Measurements from ENCODE around the gene IDH3A.

IDH3A gene

GRCh38 chr15:78201281-78202190, 52.4 kb downstream of the IDH3A start:
- no peak for DNase-seq (ENCODE audit: low read depth in 2 of 2)

- no peak for DNase-seq (ENCODE audit: low read depth in 2 of 2)
Measured at GRCh38 chr15:78203346-78204225, 54.4 kb downstream of the IDH3A start.

GRCh38 chr15:78204351-78205309, 55.5 kb downstream of the IDH3A start:
- DNase-seq (ENCODE audit: low read depth in 2 of 2): no peak

DNA sequence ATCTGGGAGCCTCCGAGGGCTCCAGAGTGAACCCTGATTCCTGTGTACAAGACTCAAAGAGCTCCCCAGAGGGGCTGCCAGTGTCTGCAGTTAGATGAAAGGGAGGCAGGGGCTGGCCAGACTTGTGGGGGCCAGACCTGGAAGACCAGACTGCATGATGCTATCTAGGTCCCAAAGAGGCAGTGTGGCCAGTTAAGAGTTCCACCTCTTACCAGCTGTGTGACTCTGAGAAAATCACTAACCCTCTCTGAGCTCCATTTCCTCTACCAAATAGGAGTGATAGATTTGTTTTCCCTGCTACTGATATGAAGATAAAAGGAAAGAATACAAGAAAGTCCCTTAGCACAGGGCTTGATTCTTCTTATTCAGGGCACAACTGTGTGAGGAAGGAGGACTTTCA, 56.2 kb downstream of the IDH3A start:
- no peak for DNase-seq (ENCODE audit: low read depth in 2 of 2)

- DNase-seq (ENCODE audit: low read depth in 2 of 2): no peak
Measured at GRCh38 chr15:78205856-78206255, 56.7 kb downstream of the IDH3A start.

DNA sequence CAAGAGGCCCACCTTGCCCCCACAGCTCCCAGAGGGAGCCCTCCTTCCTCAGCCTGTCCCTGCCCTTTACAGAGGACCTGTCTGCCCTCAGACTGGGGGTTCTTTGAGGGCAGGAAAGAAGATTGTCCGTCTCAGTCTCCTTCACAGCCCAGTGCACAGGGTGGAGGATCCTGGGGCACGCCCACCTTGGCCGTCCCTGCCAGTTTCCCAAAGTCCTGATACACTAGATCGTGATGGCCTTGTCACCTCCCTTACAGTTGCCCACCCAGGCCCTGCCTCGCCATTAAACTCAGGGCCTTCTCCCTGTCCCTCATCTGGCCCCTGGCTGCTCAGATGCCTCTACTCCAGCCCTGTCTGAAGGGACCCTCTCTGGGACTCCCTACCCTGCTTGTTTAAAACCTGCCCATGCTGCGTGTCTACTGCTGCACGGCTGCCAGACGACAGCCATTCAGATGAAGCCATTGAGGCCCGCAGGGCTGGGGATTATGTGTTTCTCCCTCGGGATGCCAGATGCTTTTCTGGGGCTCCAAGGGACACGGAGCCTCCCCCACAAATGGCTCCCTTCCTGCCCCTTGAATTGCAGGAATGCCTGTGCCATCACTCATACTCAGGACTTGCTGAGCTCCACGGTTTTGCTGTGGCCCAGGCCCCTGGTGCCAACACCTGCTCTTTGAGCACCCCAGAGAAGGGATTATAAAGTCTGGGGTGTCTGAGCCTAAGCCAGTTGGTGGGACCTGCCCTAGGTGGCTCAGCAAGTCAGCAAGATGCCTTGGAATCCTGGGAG, 57.4 kb downstream of the IDH3A start:
- no peak for DNase-seq (ENCODE audit: low read depth in 2 of 2)

DNA sequence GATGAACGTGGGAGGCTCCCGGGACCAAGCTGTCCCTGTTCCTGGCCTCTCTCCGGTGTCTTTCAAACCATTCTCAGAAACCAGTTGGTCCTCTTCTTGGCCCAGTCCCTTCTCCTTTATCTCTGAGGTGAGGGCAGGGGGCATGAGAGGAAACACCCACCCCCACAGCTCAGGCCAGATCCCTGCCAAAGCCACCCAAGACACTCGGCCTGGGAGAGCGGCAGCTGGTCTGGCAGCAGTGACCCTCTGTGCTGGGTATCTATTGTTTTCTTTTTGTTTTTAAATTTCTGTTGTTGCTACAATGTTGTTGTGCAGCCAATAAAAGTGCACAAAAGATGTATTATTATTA, 57.9 kb downstream of the IDH3A start:
- no peak for DNase-seq (ENCODE audit: low read depth in 2 of 2)

GRCh38 chr15:78207641-78208340, 58.6 kb downstream of the IDH3A start:
- no peak for DNase-seq (ENCODE audit: low read depth in 2 of 2)

- DNase-seq (ENCODE audit: low read depth in 2 of 2): no peak
Measured at GRCh38 chr15:78208341-78208844, 59.2 kb downstream of the IDH3A start.

DNA sequence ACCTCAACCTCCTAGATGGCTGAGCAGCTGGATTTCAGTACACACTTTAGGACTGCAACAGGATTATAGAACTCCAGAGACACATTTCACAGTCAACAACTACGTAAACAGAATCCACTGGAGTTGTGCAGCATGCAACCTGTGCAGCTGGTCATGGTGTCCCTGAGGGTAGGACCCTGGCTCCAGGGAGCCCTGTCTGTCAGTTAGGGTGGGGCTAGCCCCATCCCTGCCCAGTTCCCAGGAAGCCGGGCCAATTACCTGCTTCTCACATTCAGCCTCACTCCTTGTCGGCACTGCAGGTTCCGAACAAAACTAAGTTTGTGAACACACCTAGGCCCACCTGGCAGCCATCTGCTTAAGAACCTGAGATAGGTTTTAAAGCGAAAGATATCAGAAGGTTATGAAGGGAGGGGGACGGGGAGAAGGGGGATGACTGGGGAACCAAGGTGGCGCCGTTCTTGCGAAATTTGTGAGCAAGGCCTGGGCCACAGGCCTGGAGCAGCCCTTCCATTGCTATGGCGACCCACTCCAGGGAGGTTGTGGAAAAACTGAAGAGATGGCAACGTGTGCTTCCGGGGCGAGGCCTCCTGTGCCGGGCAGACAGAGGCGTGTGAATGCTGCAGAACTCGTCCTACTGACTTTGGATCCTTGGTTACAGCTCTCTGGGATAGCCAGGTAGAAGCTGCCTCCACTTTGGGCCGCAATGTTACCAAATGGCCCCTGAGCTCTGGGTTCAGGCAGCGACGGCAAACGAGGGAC, 59.9 kb downstream of the IDH3A start:
- no peak for DNase-seq (ENCODE audit: low read depth in 2 of 2)

DNA sequence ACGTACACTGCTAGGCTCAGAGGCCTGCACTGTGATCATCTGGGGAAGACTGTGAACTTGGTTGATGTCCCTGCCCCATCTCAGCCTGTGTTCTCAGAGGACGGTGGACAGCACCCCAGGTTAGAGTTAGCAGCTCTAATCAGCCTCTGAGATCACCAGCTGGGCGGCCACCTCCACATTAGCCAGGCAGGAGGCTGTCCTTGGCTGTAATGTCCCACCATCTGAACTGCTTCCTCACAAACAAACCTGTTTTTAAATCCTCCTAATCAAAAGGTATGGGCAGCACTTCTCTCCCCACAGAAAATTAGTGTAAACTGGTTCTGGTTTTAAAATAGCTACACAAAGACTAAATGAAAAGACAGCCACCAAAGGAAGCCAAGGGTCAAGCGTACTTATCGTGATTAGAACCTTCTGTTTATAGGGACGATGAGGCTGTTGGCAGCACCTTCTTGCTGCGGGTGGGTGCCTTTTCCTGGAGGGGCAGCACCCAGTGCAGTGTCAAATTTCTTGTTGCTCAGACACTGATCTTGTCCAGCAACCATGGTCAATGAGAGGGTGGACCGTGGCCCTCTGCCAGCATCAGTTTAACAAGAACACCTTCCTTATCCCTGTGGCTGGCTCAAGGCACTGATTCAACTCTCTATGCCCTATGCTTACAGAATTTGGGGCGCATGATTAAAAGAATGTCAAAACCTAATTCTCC, 60.6 kb downstream of the IDH3A start:
- no peak for DNase-seq (ENCODE audit: low read depth in 2 of 2)

GRCh38 chr15:78210349-78210717, 61.2 kb downstream of the IDH3A start:
- DNase-seq (ENCODE audit: low read depth in 2 of 2): no peak

- no peak for DNase-seq (ENCODE audit: low read depth in 2 of 2)
Measured at GRCh38 chr15:78211189-78211921, 62.2 kb downstream of the IDH3A start.

GRCh38 chr15:78212008-78212407, 62.8 kb downstream of the IDH3A start:
- no peak for DNase-seq (ENCODE audit: low read depth in 2 of 2)

- DNase-seq (ENCODE audit: low read depth in 2 of 2): no peak
Measured at GRCh38 chr15:78212546-78213424, 63.6 kb downstream of the IDH3A start.

DNA sequence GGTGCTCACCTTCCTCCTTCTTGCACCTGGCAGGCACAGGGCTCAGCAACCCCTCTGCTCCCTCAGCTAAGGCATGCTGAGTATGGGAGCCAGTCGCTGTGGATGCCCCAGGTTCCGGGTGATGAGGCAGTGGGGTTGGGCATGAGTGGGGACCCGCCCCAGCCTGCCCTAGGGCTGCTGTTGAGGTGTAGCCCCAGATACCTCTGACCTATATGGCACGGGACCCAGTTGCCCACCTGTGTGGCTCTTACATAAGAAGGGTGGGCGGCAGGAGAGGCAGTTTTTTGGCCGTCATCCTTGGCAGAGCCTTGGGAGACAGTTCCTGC, 64.2 kb downstream of the IDH3A start:
- DNase-seq (ENCODE audit: low read depth in 2 of 2): no peak

DNA sequence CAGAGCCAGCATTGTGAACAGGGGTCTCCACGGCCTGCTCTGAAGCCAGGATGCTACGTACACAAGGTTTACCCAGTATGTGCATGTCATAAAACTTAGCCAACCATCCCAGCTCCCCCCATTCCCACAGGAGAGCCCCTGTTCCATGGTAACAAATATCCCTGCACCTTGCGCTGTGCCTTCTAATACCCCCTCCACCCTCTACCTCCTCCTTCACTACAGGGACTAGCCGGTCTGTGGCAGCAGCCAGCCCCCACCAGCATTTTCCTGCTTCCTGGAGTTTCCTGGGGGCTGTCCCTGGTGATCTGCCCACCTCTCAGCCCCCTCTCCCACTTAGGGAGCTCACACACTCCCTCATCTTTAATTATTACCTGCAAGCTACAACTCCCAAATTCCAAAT, 64.8 kb downstream of the IDH3A start:
- DNase-seq (ENCODE audit: low read depth in 2 of 2): no peak
